ENCODE data around the gene SLC43A3. TPM values are rescaled to one million over a fixed set of nuclear protein-coding genes. Genes with fewer than 3 reads are reported as not detected.

Gene SLC43A3
- total RNA-seq, 2 donors from 2014 or later: 10.6 to 21.4 TPM

GRCh38 chr11:57391111-57391510, 35.8 kb downstream of the SLC43A3 start:
- intact Hi-C loops (cut with DNase I): no loop called here
- H3K27ac ChIP-seq: no peak overlapping the region
- H3K27me3 ChIP-seq: no peaks in the 10 kb centered on the region
- no peaks in the 10 kb centered on the region for H3K4me1 ChIP-seq
- H3K4me3 ChIP-seq: no peak overlapping the region
- DNase-seq: no peak
- H3K36me3 ChIP-seq: no peaks in the 10 kb centered on the region
- no peak for TF ChIP-seq CTCF (IDR thresholded peaks at IDR 0.05)
- no peaks in the 10 kb centered on the region for H3K9me3 ChIP-seq
- H3K9ac ChIP-seq (ENCODE audit: low read depth in 2 of 2, low read length in 2 of 2): no peak overlapping the region

- no peak for DNase-seq
- H3K27ac ChIP-seq: no peak within 1 kb of the TSS
- no peaks in the 10 kb centered on the region for H3K9me3 ChIP-seq
- intact Hi-C loops (cut with DNase I): no loop called here
- no peak within 1 kb of the TSS for H3K4me3 ChIP-seq
- no peaks in the 10 kb centered on the region for H3K4me1 ChIP-seq
- no peak for TF ChIP-seq CTCF (IDR thresholded peaks at IDR 0.05)
- H3K27me3 ChIP-seq: no peaks in the 10 kb centered on the region
- no peak within 1 kb of the TSS for H3K9ac ChIP-seq (ENCODE audit: low read depth in 2 of 2, low read length in 2 of 2)
- no peaks in the 10 kb centered on the region for H3K36me3 ChIP-seq
These were observed 36.4 kb downstream of the SLC43A3 start, which contains the start of gene PRG2 for GRCh38 chr11:57390535-57390934. PRG2 (minus strand) TSS chr11:57390650; CDS start chr11:57389944, 706 bp downstream.

- no peak overlapping the region for H3K9ac ChIP-seq (ENCODE audit: low read depth in 2 of 2, low read length in 2 of 2)
- intact Hi-C loops (cut with DNase I): no loop called here
- H3K27me3 ChIP-seq: no peaks in the 10 kb centered on the region
- TF ChIP-seq CTCF (IDR thresholded peaks at IDR 0.05): no peak
- no peak overlapping the region for H3K27ac ChIP-seq
- no peaks in the 10 kb centered on the region for H3K36me3 ChIP-seq
- no peaks in the 10 kb centered on the region for H3K4me1 ChIP-seq
- H3K9me3 ChIP-seq: no peaks in the 10 kb centered on the region
- DNase-seq: no peak
- no peak overlapping the region for H3K4me3 ChIP-seq
These were observed 39.5 kb downstream of the SLC43A3 start for GRCh38 chr11:57387289-57388030.

DNA sequence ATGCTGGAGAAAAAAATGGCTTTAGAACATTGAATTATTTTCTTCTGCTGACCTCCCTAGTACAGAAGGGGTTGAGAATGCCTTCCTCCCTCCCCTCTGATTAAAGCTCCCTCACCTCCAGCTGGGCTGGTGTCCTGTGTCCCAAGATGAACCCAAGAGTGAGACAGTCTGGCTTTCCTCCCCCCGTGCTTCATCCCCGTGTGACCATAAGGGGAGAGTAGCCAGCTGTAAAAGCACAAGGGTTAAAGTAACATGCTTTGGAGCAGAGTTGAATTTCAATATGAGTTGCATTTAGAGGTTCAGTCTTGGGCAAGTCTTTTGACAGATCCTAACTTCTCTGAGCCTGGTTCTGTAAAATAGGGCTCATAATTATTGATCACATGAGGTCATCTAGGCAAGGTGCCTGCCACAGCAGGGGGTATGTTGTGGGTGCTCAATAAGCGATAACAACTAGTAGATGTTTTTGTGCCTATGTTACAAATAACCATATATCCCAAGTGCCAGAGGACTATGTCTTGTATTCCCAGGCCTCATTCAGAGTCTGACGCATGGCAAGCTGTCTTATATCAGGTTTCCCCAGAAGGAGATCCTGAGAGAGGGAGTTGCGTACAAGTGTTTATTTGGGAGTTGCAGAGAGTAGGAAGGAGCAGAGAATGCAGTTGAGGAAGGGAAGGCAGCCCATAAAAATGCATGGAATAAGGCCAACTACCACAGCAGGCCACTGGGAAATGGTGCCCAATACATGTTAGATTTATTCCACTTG, 40.6 kb downstream of the SLC43A3 start:
- no peak for TF ChIP-seq CTCF (IDR thresholded peaks at IDR 0.05)
- no peak for DNase-seq
- Histone ChIP-seq H3K9me3 (no peaks in the 10 kb centered on the region), H3K36me3 (no peaks in the 10 kb centered on the region), H3K27ac (no peak overlapping the region), H3K4me1 (no peaks in the 10 kb centered on the region), H3K9ac (ENCODE audit: low read depth in 2 of 2, low read length in 2 of 2) (no peak overlapping the region), H3K27me3 (no peaks in the 10 kb centered on the region), H3K4me3 (no peak overlapping the region)
- intact Hi-C loops (cut with DNase I): no loop called here

DNA sequence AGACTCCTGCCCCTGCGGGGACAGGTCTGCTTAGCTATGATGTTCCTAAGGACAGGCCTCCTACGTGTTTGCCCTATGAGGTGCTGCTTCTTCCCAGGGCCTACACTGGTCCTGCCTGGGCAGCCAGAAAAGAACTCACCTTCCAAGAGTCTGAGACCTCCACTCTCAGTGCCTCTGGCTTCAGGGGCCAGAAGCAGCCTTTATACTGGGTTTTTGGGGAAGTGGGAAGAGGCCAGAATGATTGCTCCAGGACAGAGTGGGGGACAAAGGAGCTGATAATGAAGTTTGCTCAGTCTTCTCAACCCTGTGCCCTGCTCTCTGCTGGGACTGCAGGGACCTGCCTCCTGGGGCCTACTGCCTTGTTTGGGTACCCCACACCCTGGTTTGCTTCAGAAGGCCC, 45.9 kb downstream of the SLC43A3 start, which contains the start of gene PRG3:
Gene PRG3 (minus strand): TSS at position 176 of the 400 bp plus-strand sequence. CDS start 442 bp downstream, outside the sequence.
- no peak within 1 kb of the TSS for H3K9ac ChIP-seq (ENCODE audit: low read depth in 2 of 2, low read length in 2 of 2)
- no peak within 1 kb of the TSS for H3K4me3 ChIP-seq
- H3K9me3 ChIP-seq: no peaks in the 10 kb centered on the region
- H3K27ac ChIP-seq: no peak within 1 kb of the TSS
- no peaks in the 10 kb centered on the region for H3K36me3 ChIP-seq
- no peak for TF ChIP-seq CTCF (IDR thresholded peaks at IDR 0.05)
- no peaks in the 10 kb centered on the region for H3K4me1 ChIP-seq
- DNase-seq: no peak
- H3K27me3 ChIP-seq: no peaks in the 10 kb centered on the region
- intact Hi-C loops (cut with DNase I): no loop called here
